Endothelial cell (in vitro differentiated cells): ENCODE measurements around the gene MAP2K1. TPM values are rescaled to one million over a fixed set of nuclear protein-coding genes. Genes with fewer than 3 reads are reported as not detected.

Source experiments
- DNase-seq: peaks from one replicate; pipeline ENCODE4 v3.0.0; 2021; ENCODE audit warnings: low spot score
- H3K27ac Mint-ChIP-seq: one replicate; pipeline ENCODE4 v1.8.0; 2021; ENCODE audit warnings: mixed read lengths, inconsistent platforms; ENCODE audit not compliant: unreplicated experiment
- H3K27me3 Mint-ChIP-seq: one replicate; pipeline ENCODE4 v1.8.0; 2021; ENCODE audit warnings: mild to moderate bottlenecking, moderate library complexity, mixed read lengths, inconsistent platforms; ENCODE audit not compliant: unreplicated experiment
- H3K36me3 Mint-ChIP-seq: one replicate; pipeline ENCODE4 v1.8.0; 2021; ENCODE audit warnings: mild to moderate bottlenecking, low read depth, mixed read lengths, inconsistent platforms; ENCODE audit not compliant: unreplicated experiment
- H3K4me1 Mint-ChIP-seq: one replicate; pipeline ENCODE4 v1.8.0; 2021; ENCODE audit warnings: mild to moderate bottlenecking, mixed read lengths, inconsistent platforms; ENCODE audit not compliant: unreplicated experiment
- H3K4me3 Mint-ChIP-seq: one replicate; pipeline ENCODE4 v1.8.0; 2021; ENCODE audit warnings: mild to moderate bottlenecking, mixed read lengths, inconsistent platforms; ENCODE audit not compliant: unreplicated experiment
- H3K9me3 Mint-ChIP-seq: one replicate; pipeline ENCODE4 v1.8.0; 2021; ENCODE audit warnings: mixed read lengths, inconsistent platforms; ENCODE audit not compliant: unreplicated experiment
- total RNA-seq: library from RNA; stranded (reverse); fragmentation: NEBNext Ultra II Directional; extraction: Animal tissue kit (Norgen Biotek cat#: 25700); gene quantifications from one replicate; pipeline ENCODE4 v1.2.1, GENCODE V29; 2021; ENCODE audit not compliant: unreplicated experiment
- TF ChIP-seq, protein P1 (sequence below): fragments of 200-600 bp; sonication (generic); IDR thresholded peaks from one replicate; pipeline ENCODE4 v1.5.0; 2021; ENCODE audit warnings: antibody characterized with exemption; ENCODE audit not compliant: unreplicated experiment

Gene MAP2K1
- total RNA-seq, 1 donor from 2014 or later, result 139 TPM

DNA sequence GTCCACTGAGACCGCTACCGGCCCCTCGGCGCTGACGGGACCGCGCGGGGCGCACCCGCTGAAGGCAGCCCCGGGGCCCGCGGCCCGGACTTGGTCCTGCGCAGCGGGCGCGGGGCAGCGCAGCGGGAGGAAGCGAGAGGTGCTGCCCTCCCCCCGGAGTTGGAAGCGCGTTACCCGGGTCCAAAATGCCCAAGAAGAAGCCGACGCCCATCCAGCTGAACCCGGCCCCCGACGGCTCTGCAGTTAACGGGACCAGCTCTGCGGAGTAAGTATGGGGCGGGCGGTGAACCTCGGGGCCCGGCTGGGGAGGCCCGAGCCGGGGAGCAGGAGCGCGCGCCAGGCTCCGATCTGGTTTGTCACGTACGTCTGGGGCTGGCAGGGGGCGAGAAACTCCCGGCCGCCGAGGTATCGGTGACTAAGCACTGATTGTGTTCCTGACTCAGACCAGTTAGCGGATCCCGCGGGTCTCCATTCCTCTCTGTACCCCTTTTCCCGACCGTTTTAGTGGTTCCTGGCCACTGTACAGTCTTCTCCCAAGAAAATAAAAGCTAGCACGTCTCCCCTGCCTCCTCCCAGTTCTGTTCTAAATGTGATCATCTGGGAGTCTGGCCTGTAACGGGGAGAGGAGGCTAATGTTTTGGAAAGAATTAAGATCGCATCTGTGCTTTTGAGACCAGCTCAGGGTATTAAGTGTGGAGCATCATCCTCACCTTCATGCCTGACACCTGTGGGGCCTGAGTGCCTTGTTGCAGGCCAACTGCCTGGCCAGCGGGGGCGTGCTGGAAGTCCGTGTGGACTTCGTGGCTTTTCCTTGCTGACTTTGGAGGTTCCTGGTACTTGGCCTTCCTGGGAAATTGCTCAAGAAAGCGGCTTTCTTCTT is 691 bp downstream of the MAP2K1 start:
- Mint-ChIP-seq H3K36me3 (peaks cover 16% of the 10 kb centered on the region), H3K27ac (peak overlapping the region; percentile 67), H3K4me1 (peaks cover 48% of the 10 kb centered on the region), H3K27me3 (peaks cover 4% of the 10 kb centered on the region), H3K9me3 (no peaks in the 10 kb centered on the region), H3K4me3 (peak overlapping the region; percentile 96)
- TF ChIP-seq, protein P1, sequence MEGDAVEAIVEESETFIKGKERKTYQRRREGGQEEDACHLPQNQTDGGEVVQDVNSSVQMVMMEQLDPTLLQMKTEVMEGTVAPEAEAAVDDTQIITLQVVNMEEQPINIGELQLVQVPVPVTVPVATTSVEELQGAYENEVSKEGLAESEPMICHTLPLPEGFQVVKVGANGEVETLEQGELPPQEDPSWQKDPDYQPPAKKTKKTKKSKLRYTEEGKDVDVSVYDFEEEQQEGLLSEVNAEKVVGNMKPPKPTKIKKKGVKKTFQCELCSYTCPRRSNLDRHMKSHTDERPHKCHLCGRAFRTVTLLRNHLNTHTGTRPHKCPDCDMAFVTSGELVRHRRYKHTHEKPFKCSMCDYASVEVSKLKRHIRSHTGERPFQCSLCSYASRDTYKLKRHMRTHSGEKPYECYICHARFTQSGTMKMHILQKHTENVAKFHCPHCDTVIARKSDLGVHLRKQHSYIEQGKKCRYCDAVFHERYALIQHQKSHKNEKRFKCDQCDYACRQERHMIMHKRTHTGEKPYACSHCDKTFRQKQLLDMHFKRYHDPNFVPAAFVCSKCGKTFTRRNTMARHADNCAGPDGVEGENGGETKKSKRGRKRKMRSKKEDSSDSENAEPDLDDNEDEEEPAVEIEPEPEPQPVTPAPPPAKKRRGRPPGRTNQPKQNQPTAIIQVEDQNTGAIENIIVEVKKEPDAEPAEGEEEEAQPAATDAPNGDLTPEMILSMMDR, result peak; percentile 40
- DNase-seq, result peak; percentile 44

DNA sequence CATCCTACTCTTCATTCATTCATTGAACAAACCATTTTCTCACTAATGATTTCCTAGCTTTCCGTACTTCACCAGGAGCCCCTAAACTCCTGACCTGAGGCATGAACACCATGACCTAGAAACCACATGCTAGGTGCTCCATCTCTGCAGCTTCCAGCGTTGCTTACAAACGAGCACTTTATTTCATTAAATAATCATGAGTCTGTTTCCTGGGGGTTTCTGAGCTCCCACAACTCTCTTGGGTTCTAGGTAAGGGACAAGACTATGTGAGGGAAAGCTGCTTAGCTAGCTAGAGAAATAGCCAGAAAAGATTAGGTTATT is 1.3 kb downstream of the MAP2K1 start:
- Mint-ChIP-seq H3K27ac (peak overlapping the region; percentile 67), H3K9me3 (no peaks in the 10 kb centered on the region), H3K4me3 (peak overlapping the region; percentile 96), H3K27me3 (peaks cover 4% of the 10 kb centered on the region), H3K4me1 (peaks cover 51% of the 10 kb centered on the region), H3K36me3 (peaks cover 16% of the 10 kb centered on the region)
- TF ChIP-seq, protein P1, result no peak
- DNase-seq, result no peak

DNA sequence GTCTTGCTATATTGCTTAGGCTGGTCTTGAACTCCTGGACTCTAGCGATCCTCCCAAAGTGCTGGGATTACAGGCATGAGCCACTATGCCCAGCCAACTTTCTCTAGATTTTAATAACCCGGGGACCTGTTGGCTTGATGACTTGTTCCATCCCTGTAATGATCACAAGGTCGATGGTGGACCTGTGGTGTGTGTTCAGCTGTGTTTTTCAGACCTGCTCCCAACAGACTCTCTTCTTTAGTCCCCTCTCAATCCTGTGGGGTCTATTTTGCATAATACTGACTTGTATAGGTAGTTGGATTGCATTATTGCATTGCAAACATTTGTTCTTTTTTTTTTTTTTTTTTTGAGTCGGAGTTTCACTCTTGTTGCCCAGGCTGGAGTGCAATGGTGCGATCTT is 1.9 kb downstream of the MAP2K1 start:
- Mint-ChIP-seq H3K4me3 (peak overlapping the region; percentile 96), H3K27ac (no peak overlapping the region), H3K9me3 (no peaks in the 10 kb centered on the region), H3K36me3 (peaks cover 16% of the 10 kb centered on the region), H3K27me3 (peaks cover 4% of the 10 kb centered on the region), H3K4me1 (peaks cover 55% of the 10 kb centered on the region)
- DNase-seq, result no peak
- TF ChIP-seq, protein P1, result no peak

DNA sequence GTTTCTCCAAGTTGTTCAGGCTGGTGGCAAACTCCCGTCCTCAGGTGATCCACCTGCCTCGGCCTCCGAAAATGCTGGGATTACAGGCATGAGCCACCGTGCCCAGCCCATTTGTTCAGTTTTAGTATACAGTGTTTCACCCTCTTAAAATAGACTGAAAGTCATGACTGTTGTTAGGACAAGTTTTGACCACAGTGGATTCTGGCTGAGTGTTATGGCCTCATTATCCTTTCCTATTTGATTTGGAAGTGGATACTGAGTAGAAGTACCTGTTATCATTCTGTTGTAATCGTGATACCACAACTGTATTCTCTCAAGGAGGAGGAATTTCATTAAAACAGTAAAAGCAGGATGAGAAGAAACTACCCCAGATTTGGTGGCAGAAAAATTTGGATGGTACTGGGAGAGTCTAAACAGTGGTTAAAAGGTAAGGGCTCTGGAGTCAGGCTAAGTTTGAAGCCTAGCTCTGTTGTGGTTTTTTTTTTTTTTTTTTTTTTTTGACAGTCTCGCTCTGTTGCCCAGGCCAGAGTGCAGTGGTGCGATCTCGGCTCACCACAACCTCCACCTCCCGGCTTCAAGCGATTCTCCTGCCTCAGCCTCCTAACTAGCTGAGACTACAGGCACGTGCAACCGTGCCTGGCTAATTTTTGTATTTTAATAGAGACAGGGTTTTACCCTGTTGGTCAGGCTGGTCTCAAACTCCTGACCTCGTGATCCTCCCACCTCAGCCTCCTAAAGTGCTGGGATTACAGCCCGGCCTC is 2.6 kb downstream of the MAP2K1 start:
- H3K9me3 Mint-ChIP-seq, result no peaks in the 10 kb centered on the region
- peaks cover 4% of the 10 kb centered on the region for H3K27me3 Mint-ChIP-seq
- H3K27ac Mint-ChIP-seq, result peak overlapping the region; percentile 7
- H3K36me3 Mint-ChIP-seq, result peaks cover 16% of the 10 kb centered on the region
- peaks cover 58% of the 10 kb centered on the region for H3K4me1 Mint-ChIP-seq
- H3K4me3 Mint-ChIP-seq, result peak overlapping the region; percentile 96
- DNase-seq, result no peak
- TF ChIP-seq, protein P1, result no peak

DNA sequence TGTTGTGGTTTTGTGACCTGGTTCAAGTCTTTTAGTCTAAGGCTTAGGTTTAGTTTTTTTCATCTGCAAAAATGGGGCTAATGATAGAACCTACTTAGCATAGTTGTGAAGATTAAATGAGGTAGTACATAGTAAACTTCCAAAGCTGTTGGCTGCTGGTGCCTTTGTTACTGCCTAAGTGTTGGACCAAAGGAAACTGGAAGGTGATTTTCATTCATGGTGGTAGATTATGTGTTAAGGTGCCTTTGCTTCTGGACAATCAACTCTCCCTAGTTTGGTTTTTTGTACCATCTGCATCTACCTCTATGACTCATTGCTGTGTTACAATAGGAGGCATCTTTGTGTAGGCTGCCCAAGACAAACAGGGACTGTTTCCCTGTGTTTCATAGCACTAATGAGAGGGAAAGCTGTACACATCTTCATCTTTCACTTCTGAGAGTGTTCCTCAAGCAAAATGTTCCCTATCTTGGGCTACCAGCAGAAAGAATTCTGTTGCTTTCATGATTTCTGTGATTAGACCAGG is 3.2 kb downstream of the MAP2K1 start:
- TF ChIP-seq, protein P1, result no peak
- peaks cover 56% of the 10 kb centered on the region for H3K4me1 Mint-ChIP-seq
- H3K27ac Mint-ChIP-seq, result no peak overlapping the region
- DNase-seq, result no peak
- peaks cover 16% of the 10 kb centered on the region for H3K36me3 Mint-ChIP-seq
- H3K27me3 Mint-ChIP-seq, result peaks cover 4% of the 10 kb centered on the region
- no peaks in the 10 kb centered on the region for H3K9me3 Mint-ChIP-seq
- H3K4me3 Mint-ChIP-seq, result peak overlapping the region; percentile 77
